Natural killer cell treated with Interleukin-12 subunit alpha and Interleukin-12 subunit beta and Interleukin-15 and Interleukin-18, amount 100 ng/mL, for 72 hours (primary cell): Measurements from ENCODE around the gene OR7G3. TPM values are rescaled to one million over a fixed set of nuclear protein-coding genes. Genes with fewer than 3 reads are reported as not detected.
A peak's percentile ranks its signal among the peaks of the same experiment; 100 is the strongest.

Experiments
- ATAC-seq, 2 donors: fragments of 150-1000 bp; cut with Tn5 transposase in 1 of 2; sonication (Bioruptor Pico), chemical (Tn5 transposase) in 1 of 2; 2 replicates each; pipeline ENCODE4 v1.10.0; 2021
- DNase-seq: peaks from one replicate; pipeline ENCODE4 v3.0.0; 2022; ENCODE audit warnings: low spot score
- H3K27ac Mint-ChIP-seq, 2 donors: 1 replicate in 1 of 2; 2 replicates in 1 of 2; pipeline ENCODE4 v1.8.0; 2022; ENCODE audit warnings: mixed read lengths in 2 of 2, mild to moderate bottlenecking in 1 of 2, moderate library complexity in 1 of 2
- H3K27me3 Mint-ChIP-seq, 2 donors: 1 replicate in 1 of 2; 2 replicates in 1 of 2; pipeline ENCODE4 v1.8.0; 2022; ENCODE audit warnings: mixed read lengths in 2 of 2
- H3K36me3 Mint-ChIP-seq: one replicate; pipeline ENCODE4 v1.8.0; 2022; ENCODE audit warnings: mixed read lengths
- H3K4me1 Mint-ChIP-seq, 2 donors: 1 replicate in 1 of 2; 2 replicates in 1 of 2; pipeline ENCODE4 v1.8.0; 2022; ENCODE audit warnings: low read depth in 2 of 2, mixed read lengths in 2 of 2, mild to moderate bottlenecking in 1 of 2
- H3K4me3 Mint-ChIP-seq: one replicate; pipeline ENCODE4 v1.8.0; 2022; ENCODE audit warnings: mixed read lengths
- H3K9me3 Mint-ChIP-seq: 2 replicates; pipeline ENCODE4 v1.8.0; 2022; ENCODE audit warnings: mixed read lengths
- total RNA-seq, 2 donors: library from RNA; stranded (reverse); gene quantifications; one replicate each; pipeline ENCODE4 v1.2.3, GENCODE V29; 2022

The OR7G3 gene
- not detected for total RNA-seq

- H3K4me3 Mint-ChIP-seq = no peak within 1 kb of the TSS
- ATAC-seq (no peak), DNase-seq (no peak)
- H3K9me3 Mint-ChIP-seq = no peaks in the 10 kb centered on the region
- peaks cover 24 to 31% of the 10 kb centered on the region in 2 donors for H3K27me3 Mint-ChIP-seq
- H3K36me3 Mint-ChIP-seq = no peaks in the 10 kb centered on the region
- peak within 1 kb of the TSS in 1 of 2 donors; percentile 4 for H3K27ac Mint-ChIP-seq
- peaks cover 9 to 10% of the 10 kb centered on the region in 2 donors for H3K4me1 Mint-ChIP-seq
Observed at GRCh38 chr19:9126900-9127405, at the start of gene OR7G3. OR7G3 (minus strand) TSS chr19:9126950; CDS start chr19:9126950, 0 bp downstream.

- DNase-seq = no peak
- no peaks in the 10 kb centered on the region for H3K36me3 Mint-ChIP-seq
- no peak overlapping the region for H3K4me3 Mint-ChIP-seq
- no peaks in the 10 kb centered on the region for H3K9me3 Mint-ChIP-seq
- no peaks in the 10 kb centered on the region for H3K4me1 Mint-ChIP-seq
- no peak for ATAC-seq
- H3K27ac Mint-ChIP-seq = no peak overlapping the region
- peaks cover 4 to 14% of the 10 kb centered on the region in 2 donors for H3K27me3 Mint-ChIP-seq
Observed at GRCh38 chr19:9175326-9175725, 48.6 kb upstream of the OR7G3 start.

- H3K36me3 Mint-ChIP-seq = no peaks in the 10 kb centered on the region
- H3K4me3 Mint-ChIP-seq = no peak overlapping the region
- no peaks in the 10 kb centered on the region for H3K9me3 Mint-ChIP-seq
- H3K27ac Mint-ChIP-seq = no peak overlapping the region
- no peak for ATAC-seq
- H3K27me3 Mint-ChIP-seq = no peaks in the 10 kb centered on the region
- DNase-seq = no peak
- H3K4me1 Mint-ChIP-seq = no peaks in the 10 kb centered on the region
Observed at GRCh38 chr19:9171393-9171991, 44.7 kb upstream of the OR7G3 start.

- Mint-ChIP-seq H3K27me3 (no peaks in the 10 kb centered on the region), H3K27ac (no peak overlapping the region), H3K9me3 (no peaks in the 10 kb centered on the region), H3K4me3 (no peak overlapping the region), H3K36me3 (peaks cover 26% of the 10 kb centered on the region), H3K4me1 (no peaks in the 10 kb centered on the region)
- DNase-seq = no peak
- no peak for ATAC-seq
Observed at GRCh38 chr19:9166846-9167245, 40.1 kb upstream of the OR7G3 start.

GRCh38 chr19:9165261-9165660 is 38.5 kb upstream of the OR7G3 start:
- no peak overlapping the region for H3K4me3 Mint-ChIP-seq
- H3K4me1 Mint-ChIP-seq = no peaks in the 10 kb centered on the region
- H3K9me3 Mint-ChIP-seq = no peaks in the 10 kb centered on the region

GRCh38 chr19:9161427-9161826 is 34.7 kb upstream of the OR7G3 start:
- H3K36me3 Mint-ChIP-seq = peaks cover 55% of the 10 kb centered on the region
- DNase-seq = no peak
- no peak for ATAC-seq
- H3K9me3 Mint-ChIP-seq = no peaks in the 10 kb centered on the region
- no peak overlapping the region for H3K27ac Mint-ChIP-seq
- H3K27me3 Mint-ChIP-seq = no peaks in the 10 kb centered on the region
- H3K4me3 Mint-ChIP-seq = no peak overlapping the region
- peaks cover 0 to 5% of the 10 kb centered on the region in 2 donors for H3K4me1 Mint-ChIP-seq

More at GRCh38 chr19:9165261-9165660, 38.5 kb upstream of the OR7G3 start:
- no peak for DNase-seq
- no peaks in the 10 kb centered on the region for H3K27me3 Mint-ChIP-seq
- no peak overlapping the region for H3K27ac Mint-ChIP-seq
- H3K36me3 Mint-ChIP-seq = peaks cover 41% of the 10 kb centered on the region
- no peak for ATAC-seq

- H3K4me1 Mint-ChIP-seq = peaks cover 8 to 15% of the 10 kb centered on the region in 2 donors
- ATAC-seq = no peak
Observed at GRCh38 chr19:9159891-9160290, 33.1 kb upstream of the OR7G3 start.

GRCh38 chr19:9156304-9156703 is 29.6 kb upstream of the OR7G3 start:
- Mint-ChIP-seq H3K27ac (peak overlapping the region in 1 of 2 donors; percentile 56), H3K27me3 (no peaks in the 10 kb centered on the region), H3K4me3 (no peak overlapping the region), H3K36me3 (peaks cover 42% of the 10 kb centered on the region), H3K4me1 (peaks cover 29 to 36% of the 10 kb centered on the region in 2 donors), H3K9me3 (no peaks in the 10 kb centered on the region)
- ATAC-seq (peak in 1 of 2 donors; percentile 39), DNase-seq (no peak)

More at GRCh38 chr19:9159891-9160290, 33.1 kb upstream of the OR7G3 start:
- no peaks in the 10 kb centered on the region for H3K9me3 Mint-ChIP-seq
- no peak overlapping the region for H3K4me3 Mint-ChIP-seq
- H3K27ac Mint-ChIP-seq = no peak overlapping the region
- H3K27me3 Mint-ChIP-seq = no peaks in the 10 kb centered on the region
- H3K36me3 Mint-ChIP-seq = peaks cover 56% of the 10 kb centered on the region
- DNase-seq = no peak

- peak overlapping the region in 1 of 2 donors; percentile 7 for H3K27ac Mint-ChIP-seq
- ATAC-seq = no peak
- no peaks in the 10 kb centered on the region for H3K27me3 Mint-ChIP-seq
- no peak for DNase-seq
- peaks cover 35% of the 10 kb centered on the region for H3K36me3 Mint-ChIP-seq
- no peak overlapping the region for H3K4me3 Mint-ChIP-seq
- H3K4me1 Mint-ChIP-seq = peaks cover 37 to 43% of the 10 kb centered on the region in 2 donors
- no peaks in the 10 kb centered on the region for H3K9me3 Mint-ChIP-seq
Observed at GRCh38 chr19:9155591-9155990, 28.8 kb upstream of the OR7G3 start.

- Mint-ChIP-seq H3K4me1 (peaks cover 58 to 71% of the 10 kb centered on the region in 2 donors), H3K27ac (peak overlapping the region; percentile 12 to 64)
- peak; percentile 60 to 92 for ATAC-seq
Observed at GRCh38 chr19:9151367-9151766, 24.6 kb upstream of the OR7G3 start.

GRCh38 chr19:9150650-9151049 is 23.9 kb upstream of the OR7G3 start:
- peak overlapping the region; percentile 36 for H3K4me3 Mint-ChIP-seq
- H3K9me3 Mint-ChIP-seq = peaks cover under 1% of the 10 kb centered on the region
- H3K27me3 Mint-ChIP-seq = no peaks in the 10 kb centered on the region
- peak overlapping the region; percentile 12 to 64 for H3K27ac Mint-ChIP-seq
- no peak for ATAC-seq
- no peak for DNase-seq
- peaks cover 58 to 68% of the 10 kb centered on the region in 2 donors for H3K4me1 Mint-ChIP-seq
- H3K36me3 Mint-ChIP-seq = peaks cover 40% of the 10 kb centered on the region

More at GRCh38 chr19:9151367-9151766, 24.6 kb upstream of the OR7G3 start:
- H3K4me3 Mint-ChIP-seq = peak overlapping the region; percentile 21
- H3K36me3 Mint-ChIP-seq = peaks cover 38% of the 10 kb centered on the region
- no peak for DNase-seq
- no peaks in the 10 kb centered on the region for H3K27me3 Mint-ChIP-seq
- no peaks in the 10 kb centered on the region for H3K9me3 Mint-ChIP-seq

- Mint-ChIP-seq H3K4me1 (peaks cover 54 to 62% of the 10 kb centered on the region in 2 donors), H3K9me3 (peaks cover 4% of the 10 kb centered on the region), H3K36me3 (peaks cover 41% of the 10 kb centered on the region), H3K4me3 (peak overlapping the region; percentile 36), H3K27ac (peak overlapping the region; percentile 12 to 64), H3K27me3 (no peaks in the 10 kb centered on the region)
- DNase-seq = no peak
- no peak for ATAC-seq
Observed at GRCh38 chr19:9149997-9150396, 23.2 kb upstream of the OR7G3 start.

- Mint-ChIP-seq H3K36me3 (peaks cover 53% of the 10 kb centered on the region), H3K4me1 (peaks cover 54% of the 10 kb centered on the region in 2 donors), H3K4me3 (peak overlapping the region; percentile 36), H3K27me3 (no peaks in the 10 kb centered on the region), H3K9me3 (peaks cover 4% of the 10 kb centered on the region), H3K27ac (peak overlapping the region in 1 of 2 donors; percentile 64)
- ATAC-seq (no peak), DNase-seq (no peak)
Observed at GRCh38 chr19:9148697-9149096, 21.9 kb upstream of the OR7G3 start.

GRCh38 chr19:9146882-9147281 is 20.1 kb upstream of the OR7G3 start:
- no peak for ATAC-seq
- Mint-ChIP-seq H3K9me3 (peaks cover 4% of the 10 kb centered on the region), H3K4me1 (peaks cover 51 to 55% of the 10 kb centered on the region in 2 donors), H3K27ac (no peak overlapping the region), H3K36me3 (peaks cover 49% of the 10 kb centered on the region), H3K4me3 (no peak overlapping the region), H3K27me3 (no peaks in the 10 kb centered on the region)
- no peak for DNase-seq
